DMS114 treated with DMSO at 0.1 percent for 48 hours (cell line): ENCODE data around the gene CLASP1.

ENCODE experiments used
- DNase-seq: peaks from one replicate; lab custom pipeline; 2025; ENCODE audit not compliant: unreplicated experiment; lab: John Stamatoyannopoulos, UW

CLASP1 gene

DNA sequence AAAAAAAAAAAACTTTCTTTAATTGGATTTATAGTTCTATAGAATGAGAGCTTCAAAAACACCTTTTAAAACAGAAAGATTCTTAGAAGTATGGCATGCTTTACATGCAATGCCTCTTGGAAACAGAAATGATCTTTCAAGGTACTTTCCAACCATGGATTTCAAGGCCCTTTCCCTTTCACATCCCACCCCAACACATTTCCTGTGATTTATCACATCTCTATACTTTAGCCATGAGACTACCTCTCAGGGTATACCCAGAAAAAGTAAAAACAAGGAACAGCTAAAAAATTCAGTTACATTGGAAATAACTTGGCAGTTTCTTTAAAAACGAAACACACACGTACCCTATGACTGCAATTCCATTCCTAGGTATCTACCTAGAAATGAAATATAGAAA lies 103.3 kb downstream of the CLASP1 start:
- DNase-seq, result no peak

DNA sequence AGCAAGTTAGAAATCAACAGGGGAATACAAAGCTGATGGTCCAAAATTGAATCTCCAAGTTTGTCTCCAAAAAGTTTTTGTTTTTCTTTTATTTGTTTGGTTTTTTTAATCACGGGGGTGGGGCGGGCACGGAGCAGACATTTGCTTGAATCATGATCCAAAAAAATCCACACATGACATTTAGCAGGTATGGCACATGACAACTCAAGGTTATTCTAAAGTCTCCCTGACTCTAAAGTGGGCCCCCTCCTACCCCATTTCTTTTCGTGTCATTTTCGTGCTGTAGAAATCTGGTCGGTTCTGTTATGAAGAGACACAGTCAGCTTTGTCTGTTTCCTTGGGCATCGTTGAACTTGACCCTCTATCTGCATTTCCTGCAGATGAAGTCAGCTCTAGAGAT lies 104.0 kb downstream of the CLASP1 start:
- no peak for DNase-seq

DNA sequence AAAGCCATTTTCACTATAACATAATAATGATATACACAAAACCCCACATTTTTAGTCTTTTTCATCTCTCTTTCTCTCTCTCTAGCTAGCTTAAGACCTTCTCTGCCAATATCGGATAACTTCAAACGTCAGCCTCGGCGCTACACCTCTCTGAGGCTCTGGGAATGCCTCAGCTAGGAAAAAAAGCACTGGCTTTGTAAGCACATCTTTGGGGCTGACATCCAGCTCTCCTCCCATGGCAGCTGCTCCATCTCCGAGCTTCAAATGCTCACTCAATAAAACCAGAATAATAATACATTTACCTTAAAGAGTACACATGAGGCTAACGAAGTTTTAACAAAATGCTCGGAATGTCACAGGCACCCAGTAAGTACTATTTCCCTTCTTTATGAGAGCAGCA lies 107.8 kb downstream of the CLASP1 start:
- no peak for DNase-seq

DNA sequence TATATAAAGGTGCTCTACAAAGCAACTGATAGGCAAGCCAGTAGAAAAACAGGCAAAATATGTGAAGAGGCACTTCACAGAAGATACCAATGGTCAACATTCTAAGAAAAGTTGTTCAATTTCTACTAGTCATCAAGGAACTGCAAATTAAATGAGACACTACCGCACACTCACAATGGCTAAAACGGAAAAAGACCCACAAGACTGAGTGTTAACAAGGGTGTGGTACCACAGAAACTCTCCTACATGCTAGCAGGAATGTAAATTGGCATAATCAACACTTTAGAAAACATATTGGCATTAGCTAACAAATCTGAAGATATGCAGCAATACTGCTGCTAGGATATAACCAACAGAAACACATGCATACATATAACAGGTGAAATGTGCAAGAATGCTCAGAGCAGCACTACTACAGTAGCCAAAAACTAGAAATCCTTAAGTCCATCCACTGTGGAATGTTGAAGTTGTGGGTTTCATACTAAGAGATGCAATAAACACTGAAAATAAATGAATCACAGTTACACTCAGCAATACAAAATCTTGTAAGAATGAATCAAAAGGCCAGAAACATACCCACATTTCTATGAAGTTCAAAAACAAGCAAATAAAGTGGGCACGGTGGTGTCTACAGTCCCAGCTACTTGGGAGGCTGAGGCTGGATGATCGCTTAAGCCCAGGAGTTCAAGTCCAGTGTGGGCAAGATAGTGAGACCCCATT lies 109.4 kb downstream of the CLASP1 start:
- no peak for DNase-seq

DNA sequence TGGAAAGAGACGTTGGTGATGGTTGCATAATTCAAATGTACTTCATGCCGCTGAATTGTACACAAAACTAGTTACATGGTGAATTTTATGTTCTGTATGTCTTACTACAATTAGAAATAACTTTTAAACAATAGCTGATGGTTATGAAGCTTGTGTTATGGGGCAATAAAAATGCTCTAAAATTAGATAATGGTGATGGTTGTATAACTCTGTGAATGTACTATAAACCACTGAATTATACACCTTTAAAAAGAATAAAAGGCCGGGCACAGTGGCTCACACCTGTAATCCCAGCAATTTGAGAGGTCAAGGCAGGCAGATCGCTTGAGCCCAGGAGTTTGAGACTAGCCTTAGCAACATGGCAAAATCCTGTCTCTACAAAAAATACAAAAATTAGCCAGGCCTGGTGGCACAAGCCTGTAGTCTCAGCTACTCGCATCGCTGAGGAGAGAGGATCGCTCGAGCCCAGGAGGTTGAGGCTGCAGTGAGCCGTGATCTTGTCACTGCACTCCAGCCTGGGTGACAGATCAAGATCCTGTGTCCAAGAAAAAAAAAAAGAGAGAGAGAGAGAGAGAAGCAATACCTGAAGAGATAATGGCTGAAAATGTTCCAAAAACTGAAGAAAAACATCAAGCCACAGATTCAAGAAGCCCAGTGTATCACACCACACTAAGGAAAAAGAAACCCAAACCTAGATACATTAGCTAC lies 112.3 kb downstream of the CLASP1 start:
- DNase-seq, result no peak

DNA sequence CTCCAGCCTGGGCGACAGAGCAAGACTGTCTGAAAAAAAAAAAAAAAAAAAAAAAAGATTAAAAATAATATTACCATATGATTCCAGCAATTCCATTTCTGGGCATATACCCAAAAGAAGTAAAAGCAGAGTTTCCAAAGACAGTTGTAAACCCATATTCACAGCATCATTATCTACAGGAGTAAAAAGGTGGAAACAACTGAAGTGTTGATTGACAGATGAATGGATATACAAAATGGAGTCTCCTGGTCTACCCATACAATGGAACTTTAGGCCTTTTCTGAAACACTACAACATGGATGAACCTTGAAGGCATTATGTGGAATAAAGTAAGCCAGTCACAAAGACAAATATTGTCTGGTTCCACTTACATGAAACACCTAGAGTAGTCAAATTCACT lies 112.9 kb downstream of the CLASP1 start:
- no peak for DNase-seq

DNA sequence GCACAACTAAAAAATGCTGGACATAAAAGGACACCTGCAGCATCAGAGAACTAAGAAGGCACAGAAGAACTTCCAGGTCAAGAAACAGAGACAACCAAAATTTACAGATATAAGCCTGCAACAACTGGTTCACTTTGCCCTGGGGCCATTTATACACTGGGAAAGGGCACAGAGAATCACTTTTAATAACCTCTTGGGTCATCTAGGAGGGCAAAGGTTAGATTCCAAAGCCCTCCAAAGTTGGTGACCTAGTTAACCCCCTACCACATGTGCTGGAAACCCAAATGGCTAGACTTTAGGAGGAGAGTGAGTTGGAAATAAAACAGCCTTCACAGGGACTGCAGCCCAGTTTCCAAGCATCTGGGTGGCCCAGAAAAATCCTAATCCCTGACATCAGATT lies 115.3 kb downstream of the CLASP1 start:
- DNase-seq, result no peak

DNA sequence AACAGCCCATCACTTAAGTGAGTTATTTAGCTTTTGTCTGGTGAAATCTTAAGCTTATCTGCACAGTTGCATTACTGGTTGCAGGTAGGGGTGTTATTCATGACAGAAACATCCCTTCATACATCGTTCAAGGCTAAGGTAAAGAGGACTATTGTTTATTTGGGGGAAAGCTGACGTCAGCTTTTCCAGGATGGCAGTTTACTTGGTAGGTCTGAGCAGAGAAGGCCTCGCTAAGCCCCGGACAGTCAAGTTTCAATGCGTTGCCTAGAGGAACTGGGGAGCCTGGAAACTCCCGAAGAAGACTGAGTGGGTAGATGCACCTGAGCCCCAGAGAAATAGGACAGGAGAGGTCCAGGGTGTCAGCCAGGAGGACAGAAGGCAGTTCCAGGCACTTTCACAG lies 116.4 kb downstream of the CLASP1 start:
- DNase-seq, result no peak

DNA sequence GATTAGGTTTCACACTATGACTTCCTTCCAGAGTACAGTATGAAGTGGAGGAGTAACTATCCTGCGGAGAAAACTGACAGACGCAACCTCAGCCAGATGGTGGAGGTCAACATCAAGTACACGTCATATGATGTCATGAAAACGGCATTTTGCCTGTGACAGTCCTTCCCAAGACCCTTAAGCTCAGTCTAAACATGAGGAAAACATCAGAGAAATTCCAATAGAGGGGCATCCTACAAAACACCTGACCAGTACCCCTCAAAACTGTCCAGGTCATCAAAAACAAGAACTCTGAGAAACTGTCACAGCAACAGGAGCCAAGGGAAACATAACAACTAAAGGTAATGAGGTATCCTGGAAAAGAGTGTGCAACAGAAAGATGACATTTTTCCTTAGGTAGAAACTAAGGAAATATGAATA lies 116.9 kb downstream of the CLASP1 start:
- DNase-seq, result no peak

DNA sequence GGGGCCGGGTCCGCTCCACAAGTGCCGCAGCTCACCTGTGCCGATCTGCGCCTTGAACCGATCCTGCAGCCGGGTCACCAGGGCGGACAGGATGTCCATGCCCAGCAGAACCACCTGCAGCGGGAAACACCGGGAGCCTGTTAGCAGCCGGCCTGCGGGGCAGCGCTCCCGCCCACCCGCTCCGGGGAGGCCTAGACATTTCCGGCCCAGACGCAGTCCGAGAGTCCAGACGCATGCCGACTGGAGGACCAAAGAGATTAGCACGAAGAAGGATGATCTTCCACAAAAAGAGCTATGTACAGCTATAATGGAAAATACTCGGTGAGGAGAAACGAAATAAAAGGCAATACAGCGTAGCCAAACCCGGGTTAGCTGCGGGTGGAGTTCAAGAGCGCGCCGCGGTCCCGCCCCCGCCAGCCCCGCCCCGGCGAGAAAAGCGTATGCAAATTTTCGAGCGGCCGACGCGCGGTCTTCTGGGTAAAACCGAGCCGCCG lies 119.0 kb downstream of the CLASP1 start:
- peak; percentile 63 for DNase-seq

DNA sequence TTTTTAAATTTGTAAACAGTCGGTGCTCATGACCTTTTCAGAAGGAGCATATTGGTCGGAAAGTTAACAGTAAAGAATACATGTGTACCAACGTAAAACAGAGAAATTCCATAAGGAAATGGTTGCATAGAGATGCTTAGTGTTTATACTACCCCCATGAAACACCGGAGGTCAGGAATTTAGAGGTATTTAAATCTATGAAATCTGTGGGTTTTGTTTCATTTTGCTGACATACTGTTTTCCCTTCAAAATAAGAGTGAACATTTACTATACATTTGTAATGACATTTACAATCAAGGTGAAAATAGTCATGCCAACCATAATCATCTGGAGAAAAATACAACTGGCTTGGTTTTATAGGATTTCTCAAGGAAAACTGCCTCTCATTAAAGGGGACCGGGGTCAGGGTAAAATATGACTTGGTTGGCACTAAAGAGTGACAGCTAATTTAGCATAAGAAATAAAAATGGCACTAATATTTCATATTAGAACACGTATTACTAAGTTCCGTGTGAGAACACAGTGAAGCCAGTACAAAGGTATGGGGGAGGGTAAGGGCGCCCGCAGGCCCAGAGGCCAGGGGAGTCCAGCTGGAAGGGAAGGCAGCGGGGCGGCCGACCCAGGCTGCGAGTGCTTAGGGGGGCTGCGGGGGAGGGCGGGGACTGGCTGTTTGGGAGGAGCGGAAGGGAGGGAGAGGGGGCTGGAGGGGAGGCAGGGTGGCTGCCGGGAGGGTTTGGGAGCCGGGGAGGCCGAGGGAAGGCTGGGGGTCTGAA lies 119.6 kb downstream of the CLASP1 start:
- DNase-seq, result no peak

DNA sequence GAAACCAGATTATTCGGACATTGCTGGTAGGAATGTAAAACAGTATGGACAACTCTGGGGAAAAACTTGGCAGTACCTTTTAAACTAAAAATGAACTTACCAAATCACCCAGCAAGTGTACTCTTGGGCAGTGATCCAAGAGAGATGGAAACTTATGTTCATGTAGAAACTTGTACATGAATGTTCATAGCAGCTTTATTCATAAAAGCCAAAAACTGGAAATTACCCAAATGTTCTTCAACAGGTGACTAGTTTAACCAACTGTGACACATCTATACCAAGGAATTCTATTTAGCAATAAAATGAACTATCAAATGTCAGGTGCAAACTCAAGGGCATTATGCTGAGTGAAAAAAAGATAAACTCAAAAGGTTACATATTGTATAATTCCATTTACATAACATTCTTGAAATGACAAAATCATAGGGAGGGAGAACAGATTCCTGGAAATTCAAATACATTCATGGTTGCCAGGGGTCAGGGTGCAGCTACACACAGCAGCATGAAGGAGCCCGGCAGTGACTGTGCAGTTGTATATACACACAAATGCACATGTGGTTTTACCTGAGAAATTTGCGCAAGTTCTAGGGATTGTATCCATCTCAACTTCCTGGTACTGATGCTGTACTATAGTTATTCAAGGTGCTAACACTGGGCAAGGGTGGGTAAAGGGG lies 122.1 kb downstream of the CLASP1 start:
- DNase-seq, result no peak

DNA sequence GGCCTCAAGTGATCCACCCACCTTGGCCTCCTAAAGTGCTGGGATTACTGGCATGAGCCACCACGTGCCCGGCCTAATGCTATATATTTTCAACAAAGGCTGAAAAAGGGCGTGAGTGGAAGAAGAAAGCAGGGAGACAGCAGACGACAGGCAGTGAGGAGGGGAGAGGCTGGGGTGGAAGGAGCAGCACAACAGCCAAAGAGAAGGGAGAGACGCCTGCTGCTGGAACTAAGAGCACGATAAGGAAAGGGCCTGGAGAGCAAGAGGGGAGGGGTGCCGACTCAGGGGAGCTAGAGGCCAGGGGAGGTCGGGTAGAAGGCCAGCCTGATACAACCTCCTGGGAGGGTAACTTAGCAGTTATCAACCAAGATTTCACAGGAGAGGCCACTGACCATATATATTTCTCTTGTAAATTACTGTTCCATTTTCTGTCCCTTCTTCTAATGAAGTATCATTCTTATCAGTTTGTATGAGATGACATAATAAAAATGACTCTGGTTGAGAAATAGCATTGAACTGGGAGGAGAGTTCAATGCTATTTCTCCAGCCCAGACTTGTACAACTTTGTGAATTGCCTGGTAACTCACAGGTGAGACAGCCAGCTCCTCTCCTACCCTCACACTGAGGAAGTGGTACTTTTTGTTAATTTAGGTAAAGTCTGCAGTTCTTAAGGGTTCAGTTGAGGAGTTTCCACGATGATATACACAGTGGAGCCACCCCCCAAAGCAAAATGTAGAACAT lies 124.4 kb downstream of the CLASP1 start:
- DNase-seq, result no peak

DNA sequence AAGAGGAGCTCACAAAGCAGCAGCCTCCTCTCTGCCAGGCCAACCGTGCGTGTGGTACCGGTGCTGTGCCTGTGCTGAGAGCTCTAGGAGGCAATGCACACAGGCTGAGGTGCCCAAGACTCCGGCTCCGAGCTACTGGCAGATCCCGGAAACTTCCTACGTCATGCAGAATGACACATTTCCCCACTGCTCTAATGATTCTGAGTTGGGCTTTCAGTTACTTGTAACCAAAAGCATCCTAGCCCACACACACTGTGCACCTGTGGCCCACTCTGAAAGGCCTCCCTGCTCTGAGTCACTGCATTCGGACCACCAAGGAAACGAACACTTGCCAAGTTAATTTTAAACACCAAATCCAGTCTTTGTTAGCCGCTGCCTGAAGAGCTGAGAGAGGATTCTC lies 127.9 kb downstream of the CLASP1 start:
- DNase-seq, result no peak

DNA sequence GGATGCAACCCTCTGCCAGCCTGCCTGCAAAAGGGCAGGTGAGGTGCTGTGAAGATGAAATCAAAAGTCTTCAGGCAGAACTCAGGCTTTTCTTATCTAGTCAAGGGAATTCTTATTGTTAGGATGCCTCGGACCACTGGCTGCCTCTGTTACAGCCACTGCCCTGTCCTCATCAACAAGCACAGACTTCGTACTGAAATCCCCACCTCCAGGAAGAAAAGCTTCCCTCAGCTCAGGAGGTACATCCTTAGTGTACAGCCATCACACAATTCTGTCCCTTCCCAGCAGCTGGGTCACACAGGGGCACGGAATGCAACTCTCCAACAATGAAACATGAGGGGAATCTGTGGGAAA lies 128.6 kb downstream of the CLASP1 start:
- no peak for DNase-seq

DNA sequence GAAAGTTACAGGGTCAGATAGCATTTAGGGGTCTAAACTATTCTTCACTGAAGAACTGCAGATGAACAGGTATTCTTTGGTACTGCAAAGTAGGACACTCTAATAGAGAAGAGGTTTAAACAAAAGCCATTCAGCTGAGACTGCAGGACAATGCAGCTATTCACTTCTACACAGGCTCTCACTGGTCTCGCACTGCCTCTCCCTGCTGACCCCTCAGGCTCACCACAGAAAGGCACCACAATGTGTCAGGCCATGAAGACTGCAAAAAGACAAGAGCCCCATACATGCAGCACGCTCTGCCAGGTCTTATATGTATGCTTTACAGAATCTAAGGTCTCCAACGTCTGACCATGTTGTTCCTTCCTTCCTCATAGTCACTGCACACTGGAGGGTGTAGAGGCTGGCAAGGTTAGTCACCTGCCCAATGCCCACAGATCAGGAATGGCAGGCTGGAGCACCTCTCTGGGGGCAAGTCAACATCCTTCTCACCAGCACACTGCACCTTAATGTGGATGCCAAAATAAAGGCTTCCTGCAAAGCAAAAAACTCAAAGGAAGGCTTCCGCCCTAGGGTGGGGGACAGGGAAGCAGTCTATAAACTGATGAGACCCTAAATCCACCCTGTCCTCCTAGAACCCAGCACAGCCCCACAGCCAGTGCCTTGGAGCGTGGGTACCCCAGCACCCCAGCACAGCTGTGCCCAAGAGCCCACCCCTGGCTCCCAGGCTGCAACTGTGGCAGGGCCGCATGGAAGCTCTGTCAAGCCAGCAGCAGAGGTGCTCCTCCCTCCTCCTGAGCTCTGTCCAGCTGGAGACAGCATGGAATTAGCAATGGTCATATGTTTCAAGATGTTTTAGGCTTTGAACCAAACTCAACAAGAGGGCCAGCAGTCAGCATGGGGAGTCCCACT lies 129.3 kb downstream of the CLASP1 start:
- DNase-seq, result no peak

DNA sequence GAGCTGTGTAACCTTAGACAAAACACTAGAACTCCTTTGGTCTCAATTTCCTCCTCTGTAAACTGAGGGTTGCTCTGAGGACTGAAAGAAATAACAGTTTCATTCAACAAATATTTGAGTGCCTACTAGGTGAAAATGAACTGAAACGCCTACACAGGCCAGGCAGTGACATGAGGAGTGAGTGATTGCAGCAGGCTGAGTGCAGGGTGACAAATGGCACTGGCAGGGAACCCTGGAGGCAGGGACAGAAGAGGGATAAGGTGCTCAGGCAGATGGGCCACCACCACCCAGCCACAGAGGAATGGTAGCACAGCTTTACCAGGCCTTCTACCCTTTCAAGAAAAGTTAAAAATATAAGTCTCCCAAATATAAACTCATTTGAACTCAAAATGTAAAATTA lies 130.1 kb downstream of the CLASP1 start:
- no peak for DNase-seq

DNA sequence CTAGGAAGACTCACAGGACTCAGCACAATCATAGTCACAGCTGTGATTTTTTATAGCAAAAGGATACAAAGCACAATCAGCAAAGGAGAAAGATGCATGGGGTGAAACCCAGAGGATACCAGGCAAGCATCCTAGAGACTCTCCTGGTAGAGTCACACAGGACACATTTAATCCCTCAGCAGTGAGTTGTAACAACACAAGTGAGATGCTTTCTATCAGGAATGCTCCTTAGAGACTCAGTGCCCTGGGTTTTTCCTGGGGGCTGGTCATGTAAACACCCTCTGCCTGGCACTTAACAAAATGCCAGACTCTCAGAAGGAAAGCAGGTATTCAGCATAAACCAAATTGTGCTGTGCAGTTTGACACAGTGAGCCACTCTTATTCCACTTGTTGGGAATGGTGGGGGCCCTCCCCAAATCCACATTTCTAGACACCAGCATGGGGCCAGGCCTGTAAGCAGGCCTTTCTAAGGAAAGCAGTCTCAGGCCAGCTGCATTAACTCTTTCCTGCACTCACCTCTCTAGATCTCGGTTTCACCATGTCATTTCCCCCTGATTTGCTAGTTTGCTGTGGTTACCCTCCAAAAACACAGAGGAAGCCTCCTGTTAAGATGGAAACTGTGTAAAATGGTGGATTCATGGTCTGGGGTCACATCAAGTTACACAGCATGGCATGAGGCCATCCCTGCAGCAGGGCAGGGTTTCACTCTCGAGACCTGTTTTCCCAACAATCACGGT lies 135.5 kb downstream of the CLASP1 start:
- no peak for DNase-seq

DNA sequence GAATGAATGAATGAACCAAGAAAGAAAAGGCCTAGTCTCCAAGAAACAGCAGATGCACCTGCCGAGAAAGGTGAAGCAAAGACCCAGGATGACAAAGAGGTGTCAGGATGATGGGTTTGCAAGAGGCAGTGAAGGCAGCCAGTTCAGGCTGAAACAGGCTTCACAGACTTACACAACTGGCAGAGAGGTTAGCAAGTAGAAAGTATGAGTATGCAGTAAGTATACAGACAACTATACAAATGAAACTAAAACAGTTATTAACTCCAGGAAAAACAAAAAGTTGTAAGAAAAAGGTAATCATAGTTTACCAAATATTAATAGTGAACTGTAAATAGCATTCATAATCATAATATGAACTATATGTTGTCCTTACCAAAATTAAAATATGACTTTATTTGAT lies 138.4 kb downstream of the CLASP1 start:
- no peak for DNase-seq
